GM18858 (cell line): Measurements from ENCODE around the gene CHRNB2.

Experiments
- ATAC-seq: cut with Tn5 transposase; IDR thresholded peaks from one replicate; pipeline ENCODE4 v1.9.1; 2021; ENCODE audit not compliant: unreplicated experiment

Gene CHRNB2

GRCh38 chr1:154552036-154552435 is 15.5 kb upstream of the CHRNB2 start:
- ATAC-seq = no peak

- no peak for ATAC-seq
Observed at GRCh38 chr1:154553056-154554030, 14.2 kb upstream of the CHRNB2 start.

GRCh38 chr1:154556422-154556821 is 11.2 kb upstream of the CHRNB2 start:
- no peak for ATAC-seq

GRCh38 chr1:154557248-154557938 is 10.2 kb upstream of the CHRNB2 start:
- no peak for ATAC-seq

GRCh38 chr1:154557939-154558719 is 9.4 kb upstream of the CHRNB2 start, which contains the start of gene UBE2Q1:
Gene UBE2Q1, minus strand, starts transcription at chr1:154558662. Its CDS starts 109 bp downstream, at chr1:154558553.
- ATAC-seq = no peak

GRCh38 chr1:154558720-154559465 is 8.7 kb upstream of the CHRNB2 start:
- ATAC-seq = peak; percentile 80

- ATAC-seq = peak; percentile 30
Observed at GRCh38 chr1:154559466-154560044, 8.0 kb upstream of the CHRNB2 start.

- ATAC-seq = no peak
Observed at GRCh38 chr1:154565876-154566275, 1.7 kb upstream of the CHRNB2 start.

GRCh38 chr1:154568157-154568815 is 708 bp downstream of the CHRNB2 start:
- ATAC-seq = no peak

GRCh38 chr1:154571244-154571963 is 3.8 kb downstream of the CHRNB2 start:
- ATAC-seq = no peak

- no peak for ATAC-seq
Observed at GRCh38 chr1:154571964-154572288, 4.3 kb downstream of the CHRNB2 start.

- ATAC-seq = no peak
Observed at GRCh38 chr1:154572468-154573167, 5.0 kb downstream of the CHRNB2 start.

GRCh38 chr1:154573168-154573510 is 5.6 kb downstream of the CHRNB2 start:
- ATAC-seq = no peak

- no peak for ATAC-seq
Observed at GRCh38 chr1:154574716-154575115, 7.1 kb downstream of the CHRNB2 start.

- no peak for ATAC-seq
Observed at GRCh38 chr1:154575147-154575927, 7.8 kb downstream of the CHRNB2 start.

GRCh38 chr1:154575951-154576566 is 8.5 kb downstream of the CHRNB2 start:
- ATAC-seq = no peak

GRCh38 chr1:154577346-154578057 is 9.9 kb downstream of the CHRNB2 start:
- ATAC-seq = no peak
